ENCODE measurements around the gene CLRN2. TPM values are rescaled to one million over a fixed set of nuclear protein-coding genes. Genes with fewer than 3 reads are reported as not detected.

CLRN2 gene
- total RNA-seq, 1 donor from 2014 or later: not detected

DNA sequence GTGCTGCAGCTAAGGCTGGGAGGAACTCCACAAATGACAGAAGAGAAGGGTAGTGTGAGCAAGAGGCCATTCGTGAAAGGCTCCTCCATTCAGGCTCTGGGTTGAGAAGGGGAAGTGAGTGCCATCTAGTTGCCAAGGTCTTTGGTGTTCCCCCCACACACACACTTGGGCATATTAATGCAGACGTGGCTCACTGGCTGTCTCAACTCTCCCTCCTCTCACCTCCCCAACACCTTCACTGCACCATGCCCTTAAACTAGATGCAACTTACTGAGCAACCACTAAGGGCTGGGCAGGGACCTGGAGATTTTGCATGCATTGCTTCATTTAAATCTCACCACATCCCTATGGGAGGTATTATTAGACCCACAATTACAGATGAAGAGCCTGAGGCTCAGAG, 8.7 kb downstream of the CLRN2 start:
- peaks cover 5% of the 10 kb centered on the region for H3K4me1 Mint-ChIP-seq (ENCODE audit: low read depth)
- H3K36me3 Mint-ChIP-seq (ENCODE audit: low read depth): no peaks in the 10 kb centered on the region
- no peak overlapping the region for H3K27ac Mint-ChIP-seq (ENCODE audit: unreplicated experiment)

DNA sequence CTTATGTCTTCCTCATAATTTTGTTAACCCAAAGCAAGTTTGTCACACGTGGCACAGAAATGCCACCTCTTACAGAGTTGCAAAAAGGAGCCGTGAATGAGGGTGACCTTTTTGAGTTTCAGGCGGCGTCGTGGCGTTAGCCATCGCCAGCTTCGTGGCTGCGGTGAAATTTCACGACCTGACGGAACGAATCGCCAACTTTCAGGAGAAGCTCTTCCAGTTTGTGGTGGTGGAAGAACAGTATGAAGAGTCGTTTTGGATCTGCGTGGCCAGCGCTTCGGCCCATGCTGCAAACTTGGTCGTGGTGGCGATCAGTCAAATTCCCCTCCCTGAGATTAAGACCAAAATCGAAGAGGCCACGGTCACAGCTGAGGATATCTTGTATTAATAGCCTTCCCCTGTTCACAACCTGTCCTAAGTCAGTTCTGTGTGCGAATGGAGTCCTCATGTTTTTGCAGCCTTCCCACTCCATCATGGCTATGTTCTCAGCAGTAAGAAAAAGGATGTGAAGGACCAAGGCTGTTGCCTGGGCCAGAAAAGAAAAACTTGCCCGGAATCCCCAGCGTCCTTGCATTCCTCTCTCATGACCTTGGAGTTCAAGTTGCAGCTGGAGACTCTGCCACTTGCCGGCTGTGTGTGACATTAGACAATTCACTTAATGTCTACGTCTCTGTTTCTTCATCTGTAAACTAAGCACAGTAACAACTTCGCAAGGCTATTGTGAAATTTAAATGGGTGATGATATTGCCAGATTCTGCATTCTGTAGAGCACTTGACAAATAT, 11.9 kb downstream of the CLRN2 start:
- no peak for DNase-seq (ENCODE audit: low spot score)
- peaks cover 5% of the 10 kb centered on the region for H3K4me1 Mint-ChIP-seq (ENCODE audit: low read depth)
- no peaks in the 10 kb centered on the region for H3K9me3 Mint-ChIP-seq (ENCODE audit: low read depth)
- TF ChIP-seq, protein P1, sequence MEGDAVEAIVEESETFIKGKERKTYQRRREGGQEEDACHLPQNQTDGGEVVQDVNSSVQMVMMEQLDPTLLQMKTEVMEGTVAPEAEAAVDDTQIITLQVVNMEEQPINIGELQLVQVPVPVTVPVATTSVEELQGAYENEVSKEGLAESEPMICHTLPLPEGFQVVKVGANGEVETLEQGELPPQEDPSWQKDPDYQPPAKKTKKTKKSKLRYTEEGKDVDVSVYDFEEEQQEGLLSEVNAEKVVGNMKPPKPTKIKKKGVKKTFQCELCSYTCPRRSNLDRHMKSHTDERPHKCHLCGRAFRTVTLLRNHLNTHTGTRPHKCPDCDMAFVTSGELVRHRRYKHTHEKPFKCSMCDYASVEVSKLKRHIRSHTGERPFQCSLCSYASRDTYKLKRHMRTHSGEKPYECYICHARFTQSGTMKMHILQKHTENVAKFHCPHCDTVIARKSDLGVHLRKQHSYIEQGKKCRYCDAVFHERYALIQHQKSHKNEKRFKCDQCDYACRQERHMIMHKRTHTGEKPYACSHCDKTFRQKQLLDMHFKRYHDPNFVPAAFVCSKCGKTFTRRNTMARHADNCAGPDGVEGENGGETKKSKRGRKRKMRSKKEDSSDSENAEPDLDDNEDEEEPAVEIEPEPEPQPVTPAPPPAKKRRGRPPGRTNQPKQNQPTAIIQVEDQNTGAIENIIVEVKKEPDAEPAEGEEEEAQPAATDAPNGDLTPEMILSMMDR (IDR thresholded peaks at IDR 0.05): no peak
- no peaks in the 10 kb centered on the region for H3K36me3 Mint-ChIP-seq (ENCODE audit: low read depth)
- no peak overlapping the region for H3K4me3 Mint-ChIP-seq (ENCODE audit: unreplicated experiment)
- peaks cover 13% of the 10 kb centered on the region for H3K27me3 Mint-ChIP-seq (ENCODE audit: low read depth)
- H3K27ac Mint-ChIP-seq (ENCODE audit: unreplicated experiment): no peak overlapping the region

More for the DNA sequence above, 8.7 kb downstream of the CLRN2 start:
- Mint-ChIP-seq H3K9me3 (ENCODE audit: low read depth) (no peaks in the 10 kb centered on the region), H3K27me3 (ENCODE audit: low read depth) (peaks cover 18% of the 10 kb centered on the region), H3K4me3 (ENCODE audit: unreplicated experiment) (no peak overlapping the region)
- TF ChIP-seq, protein P1 (IDR thresholded peaks at IDR 0.05): no peak
- no peak for DNase-seq (ENCODE audit: low spot score)

DNA sequence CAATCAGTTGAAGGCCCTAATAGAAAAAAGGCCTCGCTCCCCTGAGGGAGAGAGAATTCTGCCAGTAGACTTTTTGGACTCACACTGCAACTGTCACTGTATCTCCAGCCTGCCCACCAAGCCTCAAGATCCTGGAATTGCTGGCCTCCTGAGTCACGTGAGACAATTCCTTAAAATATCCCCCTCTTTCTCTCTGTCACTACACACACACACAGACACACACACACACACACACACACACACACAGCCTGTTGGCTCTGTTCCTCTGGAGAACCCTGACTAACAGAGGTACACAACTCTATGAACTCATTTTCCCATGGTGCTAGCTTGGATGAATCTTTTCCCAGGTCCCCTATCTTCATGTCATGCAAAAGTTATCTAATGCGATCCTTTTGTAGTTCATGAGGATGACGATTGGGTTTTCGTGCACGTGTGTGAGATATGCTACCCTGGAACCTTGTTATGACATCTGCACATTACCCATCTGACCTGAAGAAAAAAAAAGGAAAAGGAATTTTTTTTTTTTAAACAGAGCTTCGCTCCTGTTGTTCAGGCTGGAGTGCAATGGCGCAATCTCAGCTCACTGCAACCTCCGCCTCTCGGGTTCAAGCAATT, 13.7 kb downstream of the CLRN2 start:
- Mint-ChIP-seq H3K4me1 (ENCODE audit: low read depth) (peaks cover 5% of the 10 kb centered on the region), H3K36me3 (ENCODE audit: low read depth) (no peaks in the 10 kb centered on the region), H3K4me3 (ENCODE audit: unreplicated experiment) (no peak overlapping the region), H3K27ac (ENCODE audit: unreplicated experiment) (no peak overlapping the region), H3K27me3 (ENCODE audit: low read depth) (peaks cover 5% of the 10 kb centered on the region), H3K9me3 (ENCODE audit: low read depth) (no peaks in the 10 kb centered on the region)
- DNase-seq (ENCODE audit: low spot score): no peak
- TF ChIP-seq, protein P1 (IDR thresholded peaks at IDR 0.05): no peak

DNA sequence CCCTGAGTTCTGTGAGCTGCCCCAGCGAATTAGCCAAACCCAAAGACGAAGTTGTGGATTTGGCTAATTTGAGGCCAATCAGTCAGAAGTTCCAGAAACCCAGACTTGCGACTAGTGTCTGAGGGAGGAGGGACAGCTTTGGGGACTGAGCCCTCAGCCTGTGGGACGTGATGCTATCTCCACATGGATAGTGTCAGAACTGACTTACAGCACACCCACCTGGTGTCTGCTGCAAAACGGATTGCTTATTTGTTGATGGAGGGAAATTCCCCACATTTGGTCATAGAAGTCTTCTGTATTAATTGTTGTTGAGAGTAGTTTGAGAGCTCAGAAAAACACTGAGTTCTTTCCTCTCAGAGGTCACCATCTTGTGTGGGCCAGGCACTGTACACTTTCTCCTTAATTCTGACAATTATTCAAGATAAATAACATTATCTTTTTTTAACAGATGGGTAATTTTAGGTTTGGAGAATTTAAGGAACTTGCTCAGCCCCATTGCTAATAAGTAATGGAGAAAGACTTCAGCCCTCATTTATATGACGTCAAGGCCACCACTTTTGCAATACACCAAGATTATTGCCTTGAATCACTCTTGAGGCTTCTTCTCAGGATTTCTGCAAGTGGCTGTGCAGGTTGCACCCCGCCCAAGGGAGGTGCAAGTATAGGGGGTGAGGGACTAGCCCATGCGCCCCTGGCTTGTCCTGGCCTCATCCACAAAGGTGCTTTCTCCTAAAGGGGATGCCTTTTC, 16.7 kb downstream of the CLRN2 start:
- Mint-ChIP-seq H3K9me3 (ENCODE audit: low read depth) (no peaks in the 10 kb centered on the region), H3K27me3 (ENCODE audit: low read depth) (no peaks in the 10 kb centered on the region), H3K27ac (ENCODE audit: unreplicated experiment) (no peak overlapping the region), H3K36me3 (ENCODE audit: low read depth) (no peaks in the 10 kb centered on the region), H3K4me1 (ENCODE audit: low read depth) (peaks cover 5% of the 10 kb centered on the region), H3K4me3 (ENCODE audit: unreplicated experiment) (no peak overlapping the region)
- TF ChIP-seq, protein P1 (IDR thresholded peaks at IDR 0.05): no peak
- no peak for DNase-seq (ENCODE audit: low spot score)

DNA sequence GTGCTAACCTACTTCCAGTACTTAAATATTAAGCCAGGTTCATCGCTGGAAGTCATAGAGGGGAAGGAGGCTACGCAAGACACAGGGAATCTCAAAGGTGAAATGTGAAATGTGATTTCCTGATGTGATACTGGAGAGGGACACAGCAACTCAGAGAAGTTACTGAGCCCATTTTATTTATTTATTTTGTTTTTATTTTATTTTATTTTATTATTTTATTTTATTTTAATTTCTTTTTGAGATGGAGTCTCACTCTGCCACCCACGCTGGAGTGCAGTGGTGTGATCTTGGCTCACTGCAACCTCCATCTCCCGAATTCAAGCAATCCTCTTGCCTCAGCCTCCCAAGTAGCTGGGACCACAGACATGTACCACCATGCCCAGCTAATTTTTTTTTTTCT, 19.7 kb downstream of the CLRN2 start:
- no peak overlapping the region for H3K27ac Mint-ChIP-seq (ENCODE audit: unreplicated experiment)
- H3K36me3 Mint-ChIP-seq (ENCODE audit: low read depth): no peaks in the 10 kb centered on the region

More for the DNA sequence above, 19.7 kb downstream of the CLRN2 start:
- H3K9me3 Mint-ChIP-seq (ENCODE audit: low read depth): no peaks in the 10 kb centered on the region
- TF ChIP-seq, protein P1 (IDR thresholded peaks at IDR 0.05): no peak
- no peak for DNase-seq (ENCODE audit: low spot score)
- no peaks in the 10 kb centered on the region for H3K27me3 Mint-ChIP-seq (ENCODE audit: low read depth)
- peaks cover 3% of the 10 kb centered on the region for H3K4me1 Mint-ChIP-seq (ENCODE audit: low read depth)
- H3K4me3 Mint-ChIP-seq (ENCODE audit: unreplicated experiment): no peak overlapping the region

Data from chondrocyte (in vitro differentiated cells).